Panc1 (cell line): ENCODE data around the gene GLG1.

ENCODE experiments used
- CTCF ChIP-seq: fragments of 450-650 bp; IDR thresholded peaks from 2 replicates; pipeline ENCODE4 v1.5.1; 2017; ENCODE audit warnings: mild to moderate bottlenecking
- POLR2AphosphoS5 ChIP-seq: IDR thresholded peaks from 2 replicates; pipeline ENCODE4 v1.6.1; 2012; ENCODE audit warnings: mild to moderate bottlenecking, low read depth, low read length, moderate library complexity
- TCF7L2 ChIP-seq: IDR thresholded peaks from 2 replicates; pipeline ENCODE4 v1.6.1; 2011; ENCODE audit warnings: mild to moderate bottlenecking, low read depth, low read length, inconsistent platforms

GRCh38 chr16:74501484-74502478, 105.1 kb downstream of the GLG1 start:
- no peak for TF ChIP-seq CTCF
- TF ChIP-seq POLR2AphosphoS5 = no peak
- TF ChIP-seq TCF7L2 = no peak
